OCI-LY3 (cell line): ENCODE measurements around the gene NOTCH3.

Source experiments
- EZH2phosphoT487 ChIP-seq: fragments of 200-600 bp; shearing (Covaris generic); IDR thresholded peaks from 2 replicates; pipeline ENCODE4 v1.6.1; 2018; ENCODE audit warnings: antibody characterized with exemption, mixed run types, low read depth
- TF ChIP-seq, protein P1 (sequence below): fragments of 200-600, 300-600 bp; sonication (generic); IDR thresholded peaks from 2 replicates; pipeline ENCODE4 v1.5.1; 2014; ENCODE audit warnings: antibody characterized with exemption, low read length, low read depth

- TF ChIP-seq, protein P1, sequence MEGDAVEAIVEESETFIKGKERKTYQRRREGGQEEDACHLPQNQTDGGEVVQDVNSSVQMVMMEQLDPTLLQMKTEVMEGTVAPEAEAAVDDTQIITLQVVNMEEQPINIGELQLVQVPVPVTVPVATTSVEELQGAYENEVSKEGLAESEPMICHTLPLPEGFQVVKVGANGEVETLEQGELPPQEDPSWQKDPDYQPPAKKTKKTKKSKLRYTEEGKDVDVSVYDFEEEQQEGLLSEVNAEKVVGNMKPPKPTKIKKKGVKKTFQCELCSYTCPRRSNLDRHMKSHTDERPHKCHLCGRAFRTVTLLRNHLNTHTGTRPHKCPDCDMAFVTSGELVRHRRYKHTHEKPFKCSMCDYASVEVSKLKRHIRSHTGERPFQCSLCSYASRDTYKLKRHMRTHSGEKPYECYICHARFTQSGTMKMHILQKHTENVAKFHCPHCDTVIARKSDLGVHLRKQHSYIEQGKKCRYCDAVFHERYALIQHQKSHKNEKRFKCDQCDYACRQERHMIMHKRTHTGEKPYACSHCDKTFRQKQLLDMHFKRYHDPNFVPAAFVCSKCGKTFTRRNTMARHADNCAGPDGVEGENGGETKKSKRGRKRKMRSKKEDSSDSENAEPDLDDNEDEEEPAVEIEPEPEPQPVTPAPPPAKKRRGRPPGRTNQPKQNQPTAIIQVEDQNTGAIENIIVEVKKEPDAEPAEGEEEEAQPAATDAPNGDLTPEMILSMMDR = no peak
- TF ChIP-seq EZH2phosphoT487 = no peak
Measured at GRCh38 chr19:15223649-15224361, 23.0 kb upstream of the NOTCH3 start.
